GM21367 (cell line): ENCODE data around the gene KLHDC3.
"Not testable (repeated sequence)": the region's sequence is repeated elsewhere in the genome, so short reads cannot be mapped to it uniquely, and the experiment has no call there.

Experiments
- ATAC-seq: cut with Tn5 transposase; IDR thresholded peaks from one replicate; pipeline ENCODE4 v1.9.1; 2021; ENCODE audit not compliant: unreplicated experiment

Gene KLHDC3

GRCh38 chr6:42988486-42989020 lies 25.5 kb upstream of the KLHDC3 start:
- ATAC-seq = no peak

GRCh38 chr6:42989923-42990322 lies 24.1 kb upstream of the KLHDC3 start:
- no peak for ATAC-seq

GRCh38 chr6:42993445-42993844 lies 20.6 kb upstream of the KLHDC3 start:
- no peak for ATAC-seq

GRCh38 chr6:42996513-42996912 lies 17.5 kb upstream of the KLHDC3 start:
- no peak for ATAC-seq

- ATAC-seq = not testable (repeated sequence)
Observed at GRCh38 chr6:42998205-42998604, 15.8 kb upstream of the KLHDC3 start.

- ATAC-seq = no peak
Observed at GRCh38 chr6:43001843-43002242, 12.2 kb upstream of the KLHDC3 start.

GRCh38 chr6:43005844-43006243 lies 8.2 kb upstream of the KLHDC3 start:
- ATAC-seq = no peak

- ATAC-seq = no peak
Observed at GRCh38 chr6:43006251-43006650, 7.8 kb upstream of the KLHDC3 start.

GRCh38 chr6:43007126-43007525 lies 6.9 kb upstream of the KLHDC3 start:
- ATAC-seq = no peak

- no peak for ATAC-seq
Observed at GRCh38 chr6:43009124-43009523, 4.9 kb upstream of the KLHDC3 start.

- ATAC-seq = no peak
Observed at GRCh38 chr6:43011207-43011606, 2.8 kb upstream of the KLHDC3 start.

GRCh38 chr6:43012364-43012763 lies 1.7 kb upstream of the KLHDC3 start:
- no peak for ATAC-seq

GRCh38 chr6:43013097-43013842 lies 779 bp upstream of the KLHDC3 start:
- no peak for ATAC-seq

GRCh38 chr6:43014434-43014909 lies 423 bp downstream of the KLHDC3 start:
- no peak for ATAC-seq

- no peak for ATAC-seq
Observed at GRCh38 chr6:43016176-43016942, 2.3 kb downstream of the KLHDC3 start.

- ATAC-seq = no peak
Observed at GRCh38 chr6:43016943-43017334, 2.9 kb downstream of the KLHDC3 start.

- ATAC-seq = no peak
Observed at GRCh38 chr6:43019152-43019551, 5.1 kb downstream of the KLHDC3 start.

GRCh38 chr6:43020052-43020705 lies 6.1 kb downstream of the KLHDC3 start:
- ATAC-seq = no peak

- ATAC-seq = no peak
Observed at GRCh38 chr6:43020847-43021246, 6.8 kb downstream of the KLHDC3 start.

GRCh38 chr6:43021270-43022047 lies 7.4 kb downstream of the KLHDC3 start, which contains the start of gene RRP36:
Gene RRP36, plus strand, starts transcription at chr6:43021623. Its CDS starts 32 bp downstream, at chr6:43021655.
- peak; percentile 86 for ATAC-seq

- no peak for ATAC-seq
Observed at GRCh38 chr6:43024436-43024835, 10.4 kb downstream of the KLHDC3 start.
